HG02970 (cell line): ENCODE results near the gene C2CD5.
"Not testable (repeated sequence)": the region's sequence is repeated elsewhere in the genome, so short reads cannot be mapped to it uniquely, and the experiment has no call there.

Experiments
- ATAC-seq: cut with Tn5 transposase; IDR thresholded peaks from one replicate; pipeline ENCODE4 v1.9.1; 2021; ENCODE audit warnings: mild to moderate bottlenecking, moderate library complexity, moderate number of reproducible peaks; ENCODE audit not compliant: unreplicated experiment, low FRiP score

Gene C2CD5

GRCh38 chr12:22536971-22537544 is 7.3 kb downstream of the C2CD5 start:
- no peak for ATAC-seq

- no peak for ATAC-seq
Measured at GRCh38 chr12:22536346-22536945, 7.9 kb downstream of the C2CD5 start.

GRCh38 chr12:22535478-22535877 is 8.9 kb downstream of the C2CD5 start:
- no peak for ATAC-seq

- ATAC-seq: no peak
Measured at GRCh38 chr12:22535038-22535437, 9.3 kb downstream of the C2CD5 start.

- no peak for ATAC-seq
Measured at GRCh38 chr12:22533155-22533554, 11.2 kb downstream of the C2CD5 start.

GRCh38 chr12:22532317-22532716 is 12.0 kb downstream of the C2CD5 start:
- no peak for ATAC-seq

GRCh38 chr12:22531205-22531604 is 13.1 kb downstream of the C2CD5 start:
- no peak for ATAC-seq

- no peak for ATAC-seq
Measured at GRCh38 chr12:22529281-22530060, 14.9 kb downstream of the C2CD5 start.

- no peak for ATAC-seq
Measured at GRCh38 chr12:22527999-22528398, 16.3 kb downstream of the C2CD5 start.

- no peak for ATAC-seq
Measured at GRCh38 chr12:22526836-22527235, 17.5 kb downstream of the C2CD5 start.

GRCh38 chr12:22525426-22525825 is 18.9 kb downstream of the C2CD5 start:
- ATAC-seq: no peak

- no peak for ATAC-seq
Measured at GRCh38 chr12:22518998-22519397, 25.3 kb downstream of the C2CD5 start.

GRCh38 chr12:22518060-22518719 is 26.2 kb downstream of the C2CD5 start:
- ATAC-seq: no peak

- no peak for ATAC-seq
Measured at GRCh38 chr12:22514875-22515274, 29.5 kb downstream of the C2CD5 start.

GRCh38 chr12:22505826-22506225 is 38.5 kb downstream of the C2CD5 start:
- no peak for ATAC-seq

GRCh38 chr12:22500100-22500499 is 44.2 kb downstream of the C2CD5 start:
- ATAC-seq: no peak

- no peak for ATAC-seq
Measured at GRCh38 chr12:22499445-22499844, 44.9 kb downstream of the C2CD5 start.

GRCh38 chr12:22494319-22494718 is 50.0 kb downstream of the C2CD5 start:
- ATAC-seq: no peak

GRCh38 chr12:22491034-22491433 is 53.3 kb downstream of the C2CD5 start:
- ATAC-seq: no peak

GRCh38 chr12:22488478-22488877 is 55.9 kb downstream of the C2CD5 start:
- no peak for ATAC-seq

- ATAC-seq: not testable (repeated sequence)
Measured at GRCh38 chr12:22487683-22488082, 56.7 kb downstream of the C2CD5 start.
